Suprapubic skin (tissue), 3 donors: ENCODE results near the gene TMEM74B.

Experiments
- CTCF ChIP-seq, 2 donors: fragments of 200-600 bp in 1 of 2; fragments of 450-650 bp in 1 of 2; sonication (generic) in 1 of 2; IDR thresholded peaks; one replicate each; pipeline ENCODE4 v1.5.1; 2016 to 2019; ENCODE audit warnings: antibody characterized with exemption in 2 of 2, mild to moderate bottlenecking in 1 of 2, moderate library complexity in 1 of 2
- POLR2AphosphoS5 ChIP-seq, 3 donors: sonication (generic); formaldehyde crosslinking; IDR thresholded peaks; one replicate each; pipeline ENCODE4 v1.6.1; 2017; ENCODE audit warnings: antibody characterized with exemption in 3 of 3

- no peak for TF ChIP-seq CTCF (IDR thresholded peaks at IDR 0.05)
- TF ChIP-seq POLR2AphosphoS5 (IDR thresholded peaks at IDR 0.05) = no peak
Measured at GRCh38 chr20:1184638-1185315, at the start of gene TMEM74B.
